Measurements from ENCODE around the gene C15orf62.

DNA sequence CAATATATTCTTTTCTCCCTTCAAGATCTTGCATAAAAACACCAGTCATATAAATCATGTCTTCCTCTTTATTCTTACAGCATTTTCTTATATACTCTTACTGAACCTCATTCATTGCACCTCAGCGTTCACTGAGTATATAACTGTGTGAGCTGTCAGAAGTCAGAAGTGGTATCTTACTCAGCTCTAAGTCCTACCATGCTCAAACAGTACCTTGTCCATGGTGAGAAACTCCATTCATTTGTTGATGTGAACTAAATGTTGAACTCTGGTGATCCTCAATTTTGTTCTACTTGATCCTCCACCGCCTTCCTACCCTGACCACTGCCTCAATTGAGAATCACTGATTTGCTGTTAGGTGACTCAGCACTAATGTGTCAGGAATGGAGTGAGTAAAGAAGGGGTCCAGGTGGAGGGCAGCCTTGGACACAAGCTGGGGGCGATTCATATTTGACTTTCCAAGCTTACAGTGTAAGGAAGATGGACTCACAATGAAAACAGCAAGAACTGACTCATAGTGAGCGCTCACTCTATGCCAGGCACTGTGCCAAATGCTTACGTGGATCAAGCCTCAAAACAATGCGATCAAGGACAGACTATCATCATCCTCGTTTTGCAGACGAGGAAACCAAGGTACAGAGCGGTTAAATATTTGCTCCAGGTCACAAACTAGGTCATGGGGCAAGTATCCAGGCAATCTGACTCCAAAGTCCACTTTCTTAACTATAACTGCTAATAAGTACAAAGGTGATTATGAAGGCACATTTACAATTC is 23.6 kb downstream of the C15orf62 start:
- no peak for TF ChIP-seq CTCF (IDR thresholded peaks at IDR 0.05)
- TF ChIP-seq NFYB (CRISPR knock-in tag; conservative IDR thresholded peaks at IDR 0.05; ENCODE audit: low read depth), result no peak
- TF ChIP-seq GRHL2 (CRISPR knock-in tag; IDR thresholded peaks at IDR 0.05; ENCODE audit: insufficient replicate concordance, severe bottlenecking), result no peak
- no peak for TF ChIP-seq CREM (CRISPR knock-in tag; IDR thresholded peaks at IDR 0.05)
- no peak for TF ChIP-seq SMAD3 (CRISPR knock-in tag; IDR thresholded peaks at IDR 0.05; ENCODE audit: borderline replicate concordance)
- TF ChIP-seq ZNF121 (CRISPR knock-in tag; IDR thresholded peaks at IDR 0.05), result no peak
- TF ChIP-seq, protein P1, sequence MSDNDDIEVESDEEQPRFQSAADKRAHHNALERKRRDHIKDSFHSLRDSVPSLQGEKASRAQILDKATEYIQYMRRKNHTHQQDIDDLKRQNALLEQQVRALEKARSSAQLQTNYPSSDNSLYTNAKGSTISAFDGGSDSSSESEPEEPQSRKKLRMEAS (CRISPR knock-in tag; IDR thresholded peaks at IDR 0.05), result no peak
- TF ChIP-seq, protein P2, sequence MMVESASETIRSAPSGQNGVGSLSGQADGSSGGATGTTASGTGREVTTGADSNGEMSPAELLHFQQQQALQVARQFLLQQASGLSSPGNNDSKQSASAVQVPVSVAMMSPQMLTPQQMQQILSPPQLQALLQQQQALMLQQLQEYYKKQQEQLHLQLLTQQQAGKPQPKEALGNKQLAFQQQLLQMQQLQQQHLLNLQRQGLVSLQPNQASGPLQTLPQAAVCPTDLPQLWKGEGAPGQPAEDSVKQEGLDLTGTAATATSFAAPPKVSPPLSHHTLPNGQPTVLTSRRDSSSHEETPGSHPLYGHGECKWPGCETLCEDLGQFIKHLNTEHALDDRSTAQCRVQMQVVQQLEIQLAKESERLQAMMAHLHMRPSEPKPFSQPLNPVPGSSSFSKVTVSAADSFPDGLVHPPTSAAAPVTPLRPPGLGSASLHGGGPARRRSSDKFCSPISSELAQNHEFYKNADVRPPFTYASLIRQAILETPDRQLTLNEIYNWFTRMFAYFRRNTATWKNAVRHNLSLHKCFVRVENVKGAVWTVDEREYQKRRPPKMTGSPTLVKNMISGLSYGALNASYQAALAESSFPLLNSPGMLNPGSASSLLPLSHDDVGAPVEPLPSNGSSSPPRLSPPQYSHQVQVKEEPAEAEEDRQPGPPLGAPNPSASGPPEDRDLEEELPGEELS (CRISPR knock-in tag; IDR thresholded peaks at IDR 0.05), result no peak
- TF ChIP-seq, protein P3, sequence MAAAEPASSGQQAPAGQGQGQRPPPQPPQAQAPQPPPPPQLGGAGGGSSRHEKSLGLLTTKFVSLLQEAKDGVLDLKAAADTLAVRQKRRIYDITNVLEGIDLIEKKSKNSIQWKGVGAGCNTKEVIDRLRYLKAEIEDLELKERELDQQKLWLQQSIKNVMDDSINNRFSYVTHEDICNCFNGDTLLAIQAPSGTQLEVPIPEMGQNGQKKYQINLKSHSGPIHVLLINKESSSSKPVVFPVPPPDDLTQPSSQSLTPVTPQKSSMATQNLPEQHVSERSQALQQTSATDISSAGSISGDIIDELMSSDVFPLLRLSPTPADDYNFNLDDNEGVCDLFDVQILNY (CRISPR knock-in tag; IDR thresholded peaks at IDR 0.05), result no peak
- TF ChIP-seq, protein P4, sequence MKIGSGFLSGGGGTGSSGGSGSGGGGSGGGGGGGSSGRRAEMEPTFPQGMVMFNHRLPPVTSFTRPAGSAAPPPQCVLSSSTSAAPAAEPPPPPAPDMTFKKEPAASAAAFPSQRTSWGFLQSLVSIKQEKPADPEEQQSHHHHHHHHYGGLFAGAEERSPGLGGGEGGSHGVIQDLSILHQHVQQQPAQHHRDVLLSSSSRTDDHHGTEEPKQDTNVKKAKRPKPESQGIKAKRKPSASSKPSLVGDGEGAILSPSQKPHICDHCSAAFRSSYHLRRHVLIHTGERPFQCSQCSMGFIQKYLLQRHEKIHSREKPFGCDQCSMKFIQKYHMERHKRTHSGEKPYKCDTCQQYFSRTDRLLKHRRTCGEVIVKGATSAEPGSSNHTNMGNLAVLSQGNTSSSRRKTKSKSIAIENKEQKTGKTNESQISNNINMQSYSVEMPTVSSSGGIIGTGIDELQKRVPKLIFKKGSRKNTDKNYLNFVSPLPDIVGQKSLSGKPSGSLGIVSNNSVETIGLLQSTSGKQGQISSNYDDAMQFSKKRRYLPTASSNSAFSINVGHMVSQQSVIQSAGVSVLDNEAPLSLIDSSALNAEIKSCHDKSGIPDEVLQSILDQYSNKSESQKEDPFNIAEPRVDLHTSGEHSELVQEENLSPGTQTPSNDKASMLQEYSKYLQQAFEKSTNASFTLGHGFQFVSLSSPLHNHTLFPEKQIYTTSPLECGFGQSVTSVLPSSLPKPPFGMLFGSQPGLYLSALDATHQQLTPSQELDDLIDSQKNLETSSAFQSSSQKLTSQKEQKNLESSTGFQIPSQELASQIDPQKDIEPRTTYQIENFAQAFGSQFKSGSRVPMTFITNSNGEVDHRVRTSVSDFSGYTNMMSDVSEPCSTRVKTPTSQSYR (CRISPR knock-in tag; IDR thresholded peaks at IDR 0.05), result no peak
- TF ChIP-seq FOXP1 (CRISPR knock-in tag; IDR thresholded peaks at IDR 0.05; ENCODE audit: borderline replicate concordance), result no peak
